PC-9 (cell line): ENCODE measurements around the gene ANKRD61. TPM values are rescaled to one million over a fixed set of nuclear protein-coding genes. Genes with fewer than 3 reads are reported as not detected.

ENCODE experiments used
- BruUV-seq: library from RNA; stranded (reverse); fragments of 400-500 nt; replicated peaks from 2 replicates; lab custom pipeline; 2021; lab: Mats Ljungman, UMichigan
- CTCF ChIA-PET: fragments of 300-600 bp; sonication (Branson Sonifier 250); formaldehyde crosslinking; loops from one replicate; lab custom pipeline; 2022; ENCODE audit warnings: antibody characterized with exemption; lab: Charles Lee
- POLR2A ChIA-PET: fragments of 300-600 bp; sonication (Branson Sonifier 250); formaldehyde crosslinking; loops from one replicate; lab custom pipeline; 2022; ENCODE audit warnings: antibody characterized with exemption; ENCODE audit not compliant: unreplicated experiment; lab: Charles Lee
- DNase-seq, 2 experiments: peaks; one replicate each; pipeline versions ENCODE4 v3.0.0 to v3.0.0-alpha.2; 2015 to 2022; ENCODE audit warnings: mixed read lengths in 1 of 2
- H2AFZ ChIP-seq: fragments of 200-600 bp; sonication (generic); 2 replicates; pipeline ENCODE4 v1.8.1; 2017; ENCODE audit warnings: antibody characterized with exemption
- H3F3A ChIP-seq: fragments of 200-600 bp; sonication (generic); 2 replicates; pipeline ENCODE4 v1.8.1; 2017; ENCODE audit warnings: antibody characterized with exemption, mild to moderate bottlenecking, low read depth; ENCODE audit not compliant: insufficient read depth
- H3K27ac ChIP-seq: fragments of 200-600 bp; sonication (generic); 2 replicates; pipeline ENCODE4 v1.6.1; 2016; ENCODE audit warnings: mixed run types
- H3K27me3 ChIP-seq: fragments of 200-600 bp; sonication (generic); 2 replicates; pipeline ENCODE4 v1.6.1; 2016; ENCODE audit warnings: low read depth, mixed run types; ENCODE audit not compliant: insufficient read depth
- H3K36me3 ChIP-seq: fragments of 200-600 bp; sonication (generic); 2 replicates; pipeline ENCODE4 v1.6.1; 2016; ENCODE audit warnings: low read depth, mixed run types
- H3K4me1 ChIP-seq: fragments of 200-600 bp; sonication (generic); replicated peaks from 2 replicates; pipeline ENCODE4 v1.6.1; 2016; ENCODE audit warnings: mixed run types; ENCODE audit not compliant: insufficient read depth
- H3K4me2 ChIP-seq: fragments of 200-600 bp; sonication (generic); 2 replicates; pipeline ENCODE4 v1.6.1; 2017; ENCODE audit warnings: mixed run types
- H3K4me3 ChIP-seq: fragments of 200-600 bp; sonication (generic); 2 replicates; pipeline ENCODE4 v1.6.1; 2016; ENCODE audit warnings: mixed run types
- H3K79me2 ChIP-seq: fragments of 200-600 bp; sonication (generic); 2 replicates; pipeline ENCODE4 v1.6.1; 2017; ENCODE audit warnings: low read depth, mixed run types
- H3K9me2 ChIP-seq: fragments of 200-600 bp; sonication (generic); 2 replicates; pipeline ENCODE4 v1.8.1; 2017; ENCODE audit warnings: mild to moderate bottlenecking; ENCODE audit not compliant: insufficient read depth
- H3K9me3 ChIP-seq: fragments of 200-600 bp; sonication (generic); 2 replicates; pipeline ENCODE4 v1.8.1; 2016; ENCODE audit warnings: low read depth; ENCODE audit not compliant: insufficient read depth
- H4K20me1 ChIP-seq: fragments of 200-600 bp; sonication (generic); 2 replicates; pipeline ENCODE4 v1.8.1; 2017; ENCODE audit not compliant: insufficient read depth
- CTCF ChIP-seq: fragments of 200-600 bp; sonication (generic); conservative IDR thresholded peaks from 2 replicates; pipeline ENCODE4 v1.6.1; 2017; ENCODE audit warnings: mixed run types, antibody characterized with exemption, mild to moderate bottlenecking, moderate library complexity
- EZH2 ChIP-seq: fragments of 200-600 bp; sonication (generic); IDR thresholded peaks from 2 replicates; pipeline ENCODE4 v1.8.0; 2017; ENCODE audit warnings: antibody characterized with exemption, low read depth
- intact Hi-C: fragments of 100-400 bp; cut with micrococcal nuclease; formaldehyde crosslinking; loops from one replicate; pipeline ENCODE4 v1.10.0; 2022; ENCODE audit not compliant: unreplicated experiment
- total RNA-seq: library from RNA; stranded (reverse); gene quantifications from 2 replicates; pipeline ENCODE4 v1.2.3, GENCODE V29; 2021

The ANKRD61 gene
- total RNA-seq, 1 experiment from 2014 or later, result 0.37 TPM

GRCh38 chr7:6027806-6028365, 3.3 kb upstream of the ANKRD61 start:
- Histone ChIP-seq H3K9me3 (no peaks in the 10 kb centered on the region), H4K20me1 (peaks cover 17% of the 10 kb centered on the region), H3K4me1 (no peaks in the 10 kb centered on the region), H3K9me2 (no peaks in the 10 kb centered on the region), H3K36me3 (peaks cover 61% of the 10 kb centered on the region), H3F3A (peaks cover 36% of the 10 kb centered on the region), H3K4me2 (no peak overlapping the region), H2AFZ (no peak overlapping the region), H3K27ac (no peak overlapping the region), H3K4me3 (no peak overlapping the region), H3K79me2 (no peaks in the 10 kb centered on the region), H3K27me3 (no peaks in the 10 kb centered on the region)
- intact Hi-C loops, result no loop called here
- ChIA-PET POLR2A (interaction anchor here (0.5 kb wide), 1 partner anchor 357 kb away, joined by 4 read pairs; no protein-coding TSS in a partner anchor), CTCF (interaction anchor here (0.6 kb wide), 1 partner anchor 322 kb away, joined by 11 read pairs; no protein-coding TSS in a partner anchor)
- no peak for TF ChIP-seq EZH2
- DNase-seq, result no peak
- no TSS peak for BruUV-seq

GRCh38 chr7:6028563-6028962, 2.6 kb upstream of the ANKRD61 start:
- Histone ChIP-seq H2AFZ (no peak overlapping the region), H3K9me3 (no peaks in the 10 kb centered on the region), H4K20me1 (peaks cover 15% of the 10 kb centered on the region), H3K4me3 (no peak overlapping the region), H3K79me2 (no peaks in the 10 kb centered on the region), H3K27ac (no peak overlapping the region), H3K36me3 (peaks cover 55% of the 10 kb centered on the region), H3K9me2 (no peaks in the 10 kb centered on the region), H3K4me2 (no peak overlapping the region), H3F3A (peaks cover 34% of the 10 kb centered on the region), H3K4me1 (no peaks in the 10 kb centered on the region), H3K27me3 (no peaks in the 10 kb centered on the region)
- no peak for TF ChIP-seq EZH2
- TF ChIP-seq CTCF, result no peak
- BruUV-seq, result no TSS peak
- intact Hi-C loops, result no loop called here
- ChIA-PET CTCF (no interaction called here), POLR2A (no interaction called here)
- DNase-seq, result no peak

GRCh38 chr7:6031567-6031966, 391 bp downstream of the ANKRD61 start:
- H3K36me3 ChIP-seq, result peaks cover 56% of the 10 kb centered on the region

More at GRCh38 chr7:6031567-6031966, 391 bp downstream of the ANKRD61 start:
- POLR2A ChIA-PET, result interaction anchor here (0.6 kb wide), 1 partner anchor 23 kb away, joined by 7 read pairs; the partner anchor contains the start of genes AIMP2 and PMS2
- TF ChIP-seq CTCF, result no peak
- TF ChIP-seq EZH2, result no peak
- H3K4me3 ChIP-seq, result no peak overlapping the region
- no peaks in the 10 kb centered on the region for H3K4me1 ChIP-seq
- H3K27me3 ChIP-seq, result no peaks in the 10 kb centered on the region
- CTCF ChIA-PET, result no interaction called here
- no peaks in the 10 kb centered on the region for H3K9me3 ChIP-seq
- DNase-seq, result no peak
- no TSS peak for BruUV-seq
- H3K4me2 ChIP-seq, result no peak overlapping the region
- intact Hi-C loops, result no loop called here
- H3K9me2 ChIP-seq, result no peaks in the 10 kb centered on the region
- no peaks in the 10 kb centered on the region for H3K79me2 ChIP-seq
- peaks cover 12% of the 10 kb centered on the region; the same call in 1 of the 2 replicates for H4K20me1 ChIP-seq
- H3F3A ChIP-seq, result peaks cover 23% of the 10 kb centered on the region
- H2AFZ ChIP-seq, result no peak overlapping the region
- no peak overlapping the region for H3K27ac ChIP-seq
